Measurements from ENCODE around the gene SEC14L2.

DNA sequence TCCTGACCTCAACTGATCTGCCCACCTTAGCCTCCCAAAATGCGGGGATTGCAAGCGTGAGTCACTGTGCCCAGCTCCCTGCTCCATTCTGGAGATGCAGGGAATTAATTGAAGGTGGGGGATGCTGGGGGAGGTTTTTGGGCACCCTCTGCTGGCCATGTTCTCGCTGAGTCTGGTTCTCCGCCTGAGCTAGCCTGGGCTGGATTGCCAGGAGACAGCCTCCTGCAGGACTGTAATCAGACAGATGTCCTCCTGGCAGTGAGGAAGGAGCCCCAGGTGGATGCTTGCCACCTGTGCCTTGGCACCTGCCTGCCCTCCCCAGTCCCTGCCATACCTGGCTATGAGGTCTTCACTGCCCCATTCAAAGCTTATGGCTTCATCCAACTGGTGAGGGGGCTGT, 34.1 kb downstream of the SEC14L2 start:
- TF ChIP-seq, protein P1, sequence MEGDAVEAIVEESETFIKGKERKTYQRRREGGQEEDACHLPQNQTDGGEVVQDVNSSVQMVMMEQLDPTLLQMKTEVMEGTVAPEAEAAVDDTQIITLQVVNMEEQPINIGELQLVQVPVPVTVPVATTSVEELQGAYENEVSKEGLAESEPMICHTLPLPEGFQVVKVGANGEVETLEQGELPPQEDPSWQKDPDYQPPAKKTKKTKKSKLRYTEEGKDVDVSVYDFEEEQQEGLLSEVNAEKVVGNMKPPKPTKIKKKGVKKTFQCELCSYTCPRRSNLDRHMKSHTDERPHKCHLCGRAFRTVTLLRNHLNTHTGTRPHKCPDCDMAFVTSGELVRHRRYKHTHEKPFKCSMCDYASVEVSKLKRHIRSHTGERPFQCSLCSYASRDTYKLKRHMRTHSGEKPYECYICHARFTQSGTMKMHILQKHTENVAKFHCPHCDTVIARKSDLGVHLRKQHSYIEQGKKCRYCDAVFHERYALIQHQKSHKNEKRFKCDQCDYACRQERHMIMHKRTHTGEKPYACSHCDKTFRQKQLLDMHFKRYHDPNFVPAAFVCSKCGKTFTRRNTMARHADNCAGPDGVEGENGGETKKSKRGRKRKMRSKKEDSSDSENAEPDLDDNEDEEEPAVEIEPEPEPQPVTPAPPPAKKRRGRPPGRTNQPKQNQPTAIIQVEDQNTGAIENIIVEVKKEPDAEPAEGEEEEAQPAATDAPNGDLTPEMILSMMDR (IDR thresholded peaks at IDR 0.05), result no peak
- no peak for TF ChIP-seq POLR2A (IDR thresholded peaks at IDR 0.05)

Measured in testis (tissue), 2 donors.